H9 (cell line): ENCODE data around the gene PKD1. TPM values are rescaled to one million over a fixed set of nuclear protein-coding genes. Genes with fewer than 3 reads are reported as not detected.

Experiments
- DNase-seq: peaks from one replicate; pipeline ENCODE4 v3.0.0-alpha.2; 2017
- H2AFZ ChIP-seq: one replicate; pipeline ENCODE4 v1.6.1; 2013; ENCODE audit warnings: mild to moderate bottlenecking, low read length, control low read depth, moderate library complexity
- H2AK5ac ChIP-seq: 2 replicates; pipeline ENCODE4 v1.6.1; 2013; ENCODE audit warnings: low read length, control low read depth, mixed read lengths; ENCODE audit not compliant: insufficient read length
- H2BK120ac ChIP-seq: one replicate; pipeline ENCODE4 v1.6.1; 2013; ENCODE audit warnings: low read depth, mild to moderate bottlenecking, low read length, control low read depth, inconsistent platforms; ENCODE audit not compliant: poor library complexity, severe bottlenecking
- H2BK12ac ChIP-seq: 2 replicates; pipeline ENCODE4 v1.6.1; 2013; ENCODE audit warnings: low read length, control low read depth, mixed read lengths, low read depth; ENCODE audit not compliant: insufficient read length
- H2BK15ac ChIP-seq: 2 replicates; pipeline ENCODE4 v1.6.1; 2013; ENCODE audit warnings: low read depth, low read length, control low read depth
- H2BK20ac ChIP-seq: one replicate; pipeline ENCODE4 v1.6.1; 2013; ENCODE audit warnings: low read depth, mild to moderate bottlenecking, low read length, control low read depth, inconsistent platforms; ENCODE audit not compliant: poor library complexity, severe bottlenecking
- H2BK5ac ChIP-seq: 2 replicates; pipeline ENCODE4 v1.6.1; 2013; ENCODE audit warnings: low read length, control low read depth, mixed read lengths; ENCODE audit not compliant: insufficient read length
- H3K14ac ChIP-seq: 2 replicates; pipeline ENCODE4 v1.6.1; 2013; ENCODE audit warnings: low read length, control low read depth; ENCODE audit not compliant: insufficient read depth
- H3K18ac ChIP-seq: 2 replicates; pipeline ENCODE4 v1.6.1; 2013; ENCODE audit warnings: low read depth, mild to moderate bottlenecking, mixed read lengths, low read length, control low read depth; ENCODE audit not compliant: insufficient read length
- H3K23ac ChIP-seq: 2 replicates; pipeline ENCODE4 v1.6.1; 2013; ENCODE audit warnings: low read length, control low read depth, mixed read lengths, low read depth; ENCODE audit not compliant: insufficient read length
- H3K23me2 ChIP-seq: 2 replicates; pipeline ENCODE4 v1.6.1; 2013; ENCODE audit warnings: low read depth, mild to moderate bottlenecking, mixed read lengths, low read length, control low read depth; ENCODE audit not compliant: insufficient read length, poor library complexity, severe bottlenecking
- H3K27ac ChIP-seq: 2 replicates; pipeline ENCODE4 v1.5.1; 2013; ENCODE audit warnings: low read length, control low read depth, mixed read lengths, low read depth; ENCODE audit not compliant: insufficient read length
- H3K27me3 ChIP-seq: 2 replicates; pipeline ENCODE4 v1.6.1; 2013; ENCODE audit warnings: low read length, control low read depth, inconsistent platforms; ENCODE audit not compliant: insufficient read depth
- H3K4ac ChIP-seq: 2 replicates; pipeline ENCODE4 v1.6.1; 2013; ENCODE audit warnings: low read depth, mild to moderate bottlenecking, control low read depth, inconsistent platforms, low read length, moderate library complexity
- H3K4me1 ChIP-seq: 2 replicates; pipeline ENCODE4 v1.6.1; 2013; ENCODE audit warnings: low read length, control low read depth, inconsistent platforms; ENCODE audit not compliant: insufficient read depth
- H3K4me2 ChIP-seq: 2 replicates; pipeline ENCODE4 v1.6.1; 2013; ENCODE audit warnings: low read length, control low read depth, mixed read lengths; ENCODE audit not compliant: insufficient read length, insufficient read depth
- H3K56ac ChIP-seq: 2 replicates; pipeline ENCODE4 v1.6.1; 2013; ENCODE audit warnings: low read depth, mild to moderate bottlenecking, mixed read lengths, low read length, control low read depth; ENCODE audit not compliant: insufficient read length
- H3K79me1 ChIP-seq: 2 replicates; pipeline ENCODE4 v1.6.1; 2013; ENCODE audit warnings: low read depth, mild to moderate bottlenecking, moderate library complexity, low read length, control low read depth, inconsistent platforms; ENCODE audit not compliant: insufficient read depth, poor library complexity, severe bottlenecking
- H3K79me2 ChIP-seq: 2 replicates; pipeline ENCODE4 v1.6.1; 2013; ENCODE audit warnings: low read length, control low read depth, inconsistent platforms; ENCODE audit not compliant: insufficient read depth
- H3K9ac ChIP-seq: 2 replicates; pipeline ENCODE4 v1.6.1; 2013; ENCODE audit warnings: low read length, control low read depth, mixed read lengths; ENCODE audit not compliant: insufficient read length; ENCODE audit errors: extremely low read depth
- H3K9me3 ChIP-seq: one replicate; pipeline ENCODE4 v1.6.1; 2013; ENCODE audit warnings: low read depth, low read length, inconsistent platforms; ENCODE audit not compliant: control insufficient read depth
- H3T11ph ChIP-seq: one replicate; pipeline ENCODE4 v1.6.1; 2013; ENCODE audit warnings: mild to moderate bottlenecking, low read length, control low read depth, inconsistent platforms
- H4K20me1 ChIP-seq: one replicate; pipeline ENCODE4 v1.6.1; 2013; ENCODE audit not compliant: control insufficient read depth, insufficient read length, insufficient read depth
- H4K5ac ChIP-seq: 2 replicates; pipeline ENCODE4 v1.6.1; 2013; ENCODE audit warnings: low read depth, mild to moderate bottlenecking, mixed read lengths, low read length, control low read depth; ENCODE audit not compliant: insufficient read length
- H4K8ac ChIP-seq: replicated peaks from 2 replicates; pipeline ENCODE4 v1.6.1; 2013; ENCODE audit warnings: low read length, control low read depth, mixed read lengths, low read depth; ENCODE audit not compliant: insufficient read length
- H4K91ac ChIP-seq: 2 replicates; pipeline ENCODE4 v1.6.1; 2013; ENCODE audit warnings: low read depth, mild to moderate bottlenecking, moderate library complexity, mixed read lengths, low read length, control low read depth; ENCODE audit not compliant: insufficient read length
- H3K27ac Mint-ChIP-seq, 3 experiments: 2 replicates in 2 of 3; 3 replicates in 1 of 3; pipeline ENCODE4 v1.8.0; 2020 to 2021; ENCODE audit warnings: mixed read lengths in 3 of 3, mild to moderate bottlenecking in 1 of 3, moderate library complexity in 1 of 3
- H3K27me3 Mint-ChIP-seq: 2 replicates; pipeline ENCODE4 v1.8.0; 2021; ENCODE audit warnings: low read depth, mild to moderate bottlenecking, moderate library complexity, mixed read lengths
- H3K36me3 Mint-ChIP-seq, 3 experiments: 2 replicates in 2 of 3; 3 replicates in 1 of 3; pipeline ENCODE4 v1.8.0; 2020 to 2021; ENCODE audit warnings: low read depth in 3 of 3, mixed read lengths in 3 of 3; ENCODE audit not compliant: insufficient read depth in 1 of 3
- H3K4me1 Mint-ChIP-seq, 2 experiments: 2 replicates each; pipeline ENCODE4 v1.8.0; 2020; ENCODE audit warnings: mixed read lengths in 2 of 2
- H3K4me3 Mint-ChIP-seq, 2 experiments: 2 replicates in 1 of 2; 3 replicates in 1 of 2; pipeline ENCODE4 v1.8.0; 2020 to 2021; ENCODE audit warnings: mild to moderate bottlenecking in 2 of 2, mixed read lengths in 2 of 2, moderate library complexity in 1 of 2
- H3K9me3 Mint-ChIP-seq, 2 experiments: 2 replicates in 1 of 2; 3 replicates in 1 of 2; pipeline ENCODE4 v1.8.0; 2020; ENCODE audit warnings: mild to moderate bottlenecking in 2 of 2, mixed read lengths in 2 of 2, moderate library complexity in 1 of 2
- CTCF ChIP-seq: fragments of 200-600 bp; sonication (generic); conservative IDR thresholded peaks from 3 replicates; pipeline ENCODE4 v1.8.0; 2021; ENCODE audit warnings: antibody characterized with exemption, mild to moderate bottlenecking
- WGBS: extraction: QIAGEN DNeasy Blood & Tissue Kit; methylation state at CpG from one replicate; pipeline ENCODE4 v1.1.7; 2013; ENCODE audit warnings: missing lambda C conversion rate, low lambda C conversion rate, mixed read lengths; ENCODE audit not compliant: insufficient read length; ENCODE audit errors: extremely low coverage; 5-methylcytosine and 5-hydroxymethylcytosine counted together
- total RNA-seq: library from RNA; stranded (reverse); gene quantifications from 2 replicates; pipeline ENCODE4 v1.2.1, GENCODE V29; 2021

The PKD1 gene
- total RNA-seq, 1 experiment from 2014 or later, result 88.0 TPM

- no peak overlapping the region for H3K27ac Mint-ChIP-seq
- no peak overlapping the region for H3K9ac ChIP-seq
- H2BK20ac ChIP-seq, result no peak overlapping the region
- no peaks in the 10 kb centered on the region for H3K27me3 Mint-ChIP-seq
- peaks cover 0 to 20% (median 17%) of the 10 kb centered on the region in 3 experiments; a peak in 6 of 7 replicates for H3K36me3 Mint-ChIP-seq
- H3K9me3 ChIP-seq, result no peaks in the 10 kb centered on the region
- no peak overlapping the region for H3K14ac ChIP-seq
- H3K4me1 Mint-ChIP-seq, result no peaks in the 10 kb centered on the region
- H4K20me1 ChIP-seq, result no peaks in the 10 kb centered on the region
- no peak overlapping the region for H2BK12ac ChIP-seq
- no peak overlapping the region for H3T11ph ChIP-seq
- no peak overlapping the region for H2BK5ac ChIP-seq
- no peak overlapping the region for H4K91ac ChIP-seq
- H3K4me3 Mint-ChIP-seq, result no peak overlapping the region; a peak in 1 of 5 replicates
- no CpG with 5 or more reads among the region's 44 CpGs for WGBS
- H3K23ac ChIP-seq, result no peak overlapping the region
- no peaks in the 10 kb centered on the region for H3K79me2 ChIP-seq
- no peak overlapping the region for H2AK5ac ChIP-seq
- H3K79me1 ChIP-seq, result no peaks in the 10 kb centered on the region
- no peak for TF ChIP-seq CTCF
- H3K56ac ChIP-seq, result no peak overlapping the region
- no peaks in the 10 kb centered on the region for H3K23me2 ChIP-seq
- no peak overlapping the region for H2BK120ac ChIP-seq
- H4K5ac ChIP-seq, result no peak overlapping the region
- no peak overlapping the region for H2AFZ ChIP-seq
- no peak overlapping the region for H2BK15ac ChIP-seq
- H3K27me3 ChIP-seq, result no peaks in the 10 kb centered on the region
- no peak overlapping the region for H3K27ac ChIP-seq
- H3K9me3 Mint-ChIP-seq, result no peaks in the 10 kb centered on the region
- no peak overlapping the region for H3K4me2 ChIP-seq
- H3K4ac ChIP-seq, result no peak overlapping the region
- H4K8ac ChIP-seq, result no peak overlapping the region
- H3K4me1 ChIP-seq, result no peaks in the 10 kb centered on the region
- DNase-seq, result no peak
- no peak overlapping the region for H3K18ac ChIP-seq
Measured at GRCh38 chr16:2089706-2090480, 45.8 kb downstream of the PKD1 start.
